Psoas muscle (tissue), 8 donors: ENCODE results near the gene BNC2. TPM values are rescaled to one million over a fixed set of nuclear protein-coding genes. Genes with fewer than 3 reads are reported as not detected.

ENCODE experiments used
- ATAC-seq, 4 donors: fragments of 200-7000 bp; cut with Tn5 transposase; one replicate each; pipeline ENCODE4 v1.9.1; 2020; ENCODE audit warnings: moderate library complexity in 3 of 4, mild to moderate bottlenecking in 2 of 4
- DNase-seq, 2 donors: peaks; one replicate each; pipeline ENCODE4 v3.0.0-alpha.2; 2020
- H3K27ac ChIP-seq: fragments of 200-600 bp; one replicate; pipeline ENCODE4 v1.8.0; 2022
- H3K27me3 ChIP-seq, 3 donors: fragments of 200-600 bp in 1 of 3; one replicate each; pipeline versions ENCODE4 v1.6.1 to v1.8.0; 2013 to 2022; ENCODE audit warnings: low read length in 2 of 3, mild to moderate bottlenecking in 2 of 3, moderate library complexity in 1 of 3; ENCODE audit not compliant: insufficient read depth in 3 of 3
- H3K36me3 ChIP-seq, 2 donors: fragments of 200-600 bp in 1 of 2; one replicate each; pipeline versions ENCODE4 v1.6.1 to v1.8.0; 2013 to 2022; ENCODE audit warnings: low read depth in 1 of 2, mild to moderate bottlenecking in 1 of 2, moderate library complexity in 1 of 2; ENCODE audit not compliant: insufficient read depth in 1 of 2
- H3K4me1 ChIP-seq: fragments of 200-600 bp; one replicate; pipeline ENCODE4 v1.8.0; 2022
- H3K4me3 ChIP-seq: fragments of 200-600 bp; one replicate; pipeline ENCODE4 v1.8.0; 2022; ENCODE audit warnings: mild to moderate bottlenecking
- H3K9me3 ChIP-seq: fragments of 200-600 bp; one replicate; pipeline ENCODE4 v1.8.0; 2022
- CTCF ChIP-seq: fragments of 200-600 bp; IDR thresholded peaks from one replicate; pipeline ENCODE4 v1.8.0; 2022; ENCODE audit warnings: antibody characterized with exemption
- WGBS, 3 donors: extraction: QIAGEN DNeasy Blood & Tissue Kit; methylation state at CpG; one replicate each; pipeline versions ENCODE4 v1.1.6 to v1.1.7; 2013; 5-methylcytosine and 5-hydroxymethylcytosine counted together
- intact Hi-C, 2 donors: fragments of 100-400 bp; cut with DNase I; formaldehyde crosslinking; loops; one replicate each; pipeline versions ENCODE4 v1.11.0 to v1.14.2; 2022
- polyA plus RNA-seq, 3 donors: library from polyadenylated mRNA; stranded (reverse); fragments of 200-250 nt; gene quantifications; one replicate each; pipeline ENCODE4 v1.2.3, GENCODE V29; 2013
- total RNA-seq, 4 donors: library from RNA; stranded (reverse); fragmentation: NEBNext Ultra II Directional in 2 of 4; extraction: Animal tissue kit (Norgen Biotek cat#: 25700) in 2 of 4; gene quantifications; one replicate each; pipeline versions ENCODE4 v1.2.1 to v1.2.4, GENCODE V29; 2021 to 2023
- donor health status: healthy with polysubstance abuse.
- donor health status: DM: no; HTN: no; CAD: no; lungs with moderate emphysema.
- donor health status: Bipolar disorder and iron deficiency.
- donor health status: healthy.
- donor health status: DM: yes; HTN: yes; CAD: no.
- donor health status: DM: no; HTN: no; CAD: no.
- donor health status: DM: no; HTN: no; CAD: no.
- donor health status: DM: yes; HTN: yes; CAD: no.

The BNC2 gene
- total and polyA plus RNA-seq, 7 donors, result 1.3 to 168 (median 44.1) TPM

GRCh38 chr9:16509997-16510396, 360.5 kb downstream of the BNC2 start:
- Histone ChIP-seq H3K4me1 (no peaks in the 10 kb centered on the region), H3K27me3 (no peaks in the 10 kb centered on the region), H3K36me3 (no peaks in the 10 kb centered on the region), H3K9me3 (no peaks in the 10 kb centered on the region), H3K4me3 (no peak overlapping the region), H3K27ac (no peak overlapping the region)
- 62 to 74% (median 68%) methylated on average over 5 of the region's 5 CpGs for WGBS, 3 donors
- intact Hi-C loops, result loop anchor here in 1 of 2 donors (10.0 kb wide), 1 partner anchor 75 kb away; no protein-coding TSS in a partner anchor
- ATAC-seq (peak in 2 of 4 donors; percentile 13 to 24), DNase-seq (no peak)
- no peak for TF ChIP-seq CTCF

- Histone ChIP-seq H3K9me3 (no peaks in the 10 kb centered on the region), H3K27ac (no peak overlapping the region), H3K36me3 (no peaks in the 10 kb centered on the region), H3K4me3 (no peak overlapping the region), H3K4me1 (no peaks in the 10 kb centered on the region), H3K27me3 (no peaks in the 10 kb centered on the region)
- intact Hi-C loops, result no loop called here
- ATAC-seq, result no peak
- DNase-seq, result no peak
- WGBS, 3 donors, result 34 to 52% (median 36%) methylated on average over 2 of the region's 2 CpGs
- TF ChIP-seq CTCF, result no peak
Observed at GRCh38 chr9:16505199-16505598, 365.3 kb downstream of the BNC2 start.

GRCh38 chr9:16501726-16502125, 368.7 kb downstream of the BNC2 start:
- no peak for ATAC-seq
- intact Hi-C loops, result no loop called here
- no peaks in the 10 kb centered on the region for H3K36me3 ChIP-seq
- H3K9me3 ChIP-seq, result no peaks in the 10 kb centered on the region
- H3K27me3 ChIP-seq, result no peaks in the 10 kb centered on the region
- no peak for DNase-seq
- no peak overlapping the region for H3K4me3 ChIP-seq
- H3K27ac ChIP-seq, result no peak overlapping the region
- no peak for TF ChIP-seq CTCF
- H3K4me1 ChIP-seq, result no peaks in the 10 kb centered on the region
- WGBS, 3 donors, result 95 to 98% (median 97%) methylated on average over 2 of the region's 2 CpGs

DNA sequence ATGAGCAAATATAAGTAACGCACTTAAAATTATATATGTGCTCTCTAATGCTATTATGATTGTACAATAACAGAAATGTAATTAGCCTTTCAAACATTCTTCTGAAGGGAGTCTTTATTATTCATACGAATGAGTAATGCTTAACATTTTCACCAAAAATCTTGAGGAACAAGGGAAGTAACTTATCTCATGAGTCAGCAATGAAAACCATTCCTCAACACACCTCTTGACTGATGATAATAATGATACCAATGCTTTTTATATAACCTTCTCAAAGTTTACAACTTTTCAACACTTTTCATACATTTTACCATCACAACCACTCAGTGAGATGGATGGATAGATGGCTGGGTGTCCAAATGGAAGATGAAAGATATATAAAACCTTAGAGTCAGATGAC, 369.3 kb downstream of the BNC2 start:
- Histone ChIP-seq H3K9me3 (no peaks in the 10 kb centered on the region), H3K27me3 (no peaks in the 10 kb centered on the region), H3K36me3 (no peaks in the 10 kb centered on the region), H3K27ac (no peak overlapping the region), H3K4me1 (no peaks in the 10 kb centered on the region), H3K4me3 (no peak overlapping the region)
- no peak for DNase-seq
- TF ChIP-seq CTCF, result no peak
- intact Hi-C loops, result no loop called here
- ATAC-seq, result no peak
- WGBS, 3 donors, result 89 to 98% (median 96%) methylated on average over 2 of the region's 2 CpGs

- 94 to 96% (median 95%) methylated on average over 2 of the region's 2 CpGs for WGBS, 3 donors
- intact Hi-C loops, result no loop called here
Observed at GRCh38 chr9:16500386-16500785, 370.1 kb downstream of the BNC2 start.

More at GRCh38 chr9:16500386-16500785, 370.1 kb downstream of the BNC2 start:
- Histone ChIP-seq H3K4me1 (no peaks in the 10 kb centered on the region), H3K27ac (no peak overlapping the region), H3K9me3 (no peaks in the 10 kb centered on the region), H3K36me3 (no peaks in the 10 kb centered on the region), H3K4me3 (no peak overlapping the region), H3K27me3 (no peaks in the 10 kb centered on the region)
- no peak for DNase-seq
- no peak for TF ChIP-seq CTCF
- ATAC-seq, result no peak
